HG02642 (cell line): ENCODE results near the gene FADS6.

ENCODE experiments used
- ATAC-seq: cut with Tn5 transposase; IDR thresholded peaks from one replicate; pipeline ENCODE4 v1.9.1; 2021; ENCODE audit warnings: mild to moderate bottlenecking; ENCODE audit not compliant: unreplicated experiment, poor library complexity

Gene FADS6

DNA sequence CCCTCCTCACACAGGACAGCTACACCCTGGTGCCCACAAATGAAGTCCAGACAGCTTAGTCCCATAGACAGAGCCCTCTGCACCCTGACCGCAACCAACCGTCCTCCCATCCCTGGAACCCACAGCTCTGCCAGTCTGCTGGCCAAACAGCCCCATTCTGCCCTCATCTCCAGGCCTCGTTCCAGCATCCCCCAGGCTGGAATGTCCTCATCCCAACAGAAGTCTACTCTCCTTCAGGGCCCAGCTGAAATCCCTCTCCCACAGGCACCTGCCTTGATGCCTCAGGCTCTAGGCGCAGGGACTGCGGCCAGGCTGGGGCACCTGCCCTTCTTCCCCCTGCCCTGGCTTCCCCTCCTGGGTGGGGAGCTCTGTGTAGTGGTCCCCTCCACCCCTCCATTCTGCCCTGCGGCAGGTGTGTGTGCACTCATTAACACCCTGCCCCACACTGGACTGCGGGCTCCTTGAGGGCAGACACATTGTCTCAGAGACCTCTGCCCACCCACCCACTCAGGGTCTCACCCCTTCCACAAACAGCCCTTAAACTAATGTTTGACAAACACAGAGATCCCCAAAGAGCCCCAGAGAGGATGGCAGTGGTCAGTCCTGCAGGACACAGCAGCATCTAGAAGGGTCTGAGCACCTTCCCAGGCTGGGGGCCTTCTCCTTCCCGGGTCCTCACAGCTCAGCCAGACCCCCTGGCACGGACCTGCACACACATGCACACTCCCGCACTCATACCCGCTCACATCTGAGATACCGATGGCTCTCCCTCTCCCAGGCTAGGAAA is 34.6 kb downstream of the FADS6 start:
- ATAC-seq, result no peak

DNA sequence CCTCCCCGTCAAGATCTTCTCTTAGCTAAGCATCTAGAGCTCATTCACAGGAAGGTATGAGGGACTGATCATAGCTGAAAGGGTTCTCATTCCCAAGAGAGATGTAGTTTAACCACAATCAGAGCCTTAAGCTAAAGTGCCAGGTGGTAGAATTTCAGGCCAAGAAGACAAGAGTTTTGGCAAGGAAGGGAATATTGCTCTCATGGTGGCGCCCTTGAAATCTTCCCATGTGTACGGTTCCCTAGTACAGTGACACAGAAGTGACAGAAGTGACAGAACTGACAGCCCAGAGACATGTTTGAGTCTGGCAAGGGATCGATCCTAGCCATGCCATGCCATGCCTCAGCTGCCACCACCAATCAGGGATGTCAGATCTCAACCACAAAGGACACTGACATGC is 36.2 kb downstream of the FADS6 start:
- ATAC-seq, result no peak

DNA sequence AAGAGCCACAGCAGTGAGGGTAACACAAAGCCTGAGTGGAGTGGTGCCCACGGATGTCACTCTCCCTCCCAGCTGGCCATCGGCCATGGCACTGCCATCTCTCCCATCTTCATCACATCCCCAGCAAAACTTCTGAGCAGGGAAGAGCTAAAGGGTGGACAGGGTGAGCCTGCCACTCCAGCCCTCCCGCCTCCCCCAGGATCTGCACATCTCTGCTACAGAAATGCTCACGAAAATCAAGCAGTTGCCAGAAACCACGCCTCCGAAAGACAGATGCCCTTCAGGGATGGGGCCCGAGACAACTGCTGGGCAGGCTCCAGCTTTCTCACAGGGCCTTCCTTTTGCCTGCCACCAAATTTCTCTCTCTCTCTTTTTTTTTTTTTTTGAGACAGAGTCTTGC is 37.3 kb downstream of the FADS6 start:
- no peak for ATAC-seq

DNA sequence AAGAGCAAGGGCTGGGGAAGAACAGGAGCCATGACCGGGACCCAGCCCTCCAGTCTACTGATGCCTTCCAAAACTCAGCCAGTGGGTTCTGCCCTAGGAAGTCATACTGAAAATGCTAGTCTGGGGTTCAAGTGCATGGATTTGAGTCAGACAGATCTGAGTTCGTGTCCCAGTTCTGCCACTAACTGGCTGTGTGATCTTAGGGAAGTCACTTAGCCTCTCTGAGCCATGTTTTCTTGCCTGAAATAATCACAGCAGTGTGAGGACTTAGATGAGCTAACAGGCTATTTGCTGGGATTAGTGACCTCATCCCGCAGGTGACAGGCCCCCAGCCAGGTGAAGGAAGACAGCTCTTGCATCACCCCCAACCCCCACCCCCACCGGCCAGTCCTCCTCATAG is 38.1 kb downstream of the FADS6 start:
- no peak for ATAC-seq

DNA sequence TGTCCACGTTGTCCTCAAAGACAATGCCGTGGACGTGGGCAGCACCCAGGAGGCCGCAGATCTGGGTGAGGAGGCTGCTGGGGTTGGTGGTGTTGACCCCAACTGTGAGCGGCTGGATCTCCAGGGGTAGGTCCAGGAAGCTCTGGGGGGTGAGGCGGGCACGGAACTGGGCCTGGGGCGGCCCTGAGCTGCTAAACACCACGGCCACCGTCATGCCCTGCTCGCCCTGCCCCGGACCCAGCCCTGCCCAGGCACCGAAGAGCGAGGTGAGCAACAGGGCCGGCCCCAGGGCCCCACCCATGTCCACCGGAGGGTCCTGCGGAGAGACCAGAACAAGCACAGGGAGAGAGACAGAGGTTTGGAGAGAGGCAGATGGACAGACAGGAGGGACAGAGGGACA is 38.6 kb downstream of the FADS6 start:
- no peak for ATAC-seq

DNA sequence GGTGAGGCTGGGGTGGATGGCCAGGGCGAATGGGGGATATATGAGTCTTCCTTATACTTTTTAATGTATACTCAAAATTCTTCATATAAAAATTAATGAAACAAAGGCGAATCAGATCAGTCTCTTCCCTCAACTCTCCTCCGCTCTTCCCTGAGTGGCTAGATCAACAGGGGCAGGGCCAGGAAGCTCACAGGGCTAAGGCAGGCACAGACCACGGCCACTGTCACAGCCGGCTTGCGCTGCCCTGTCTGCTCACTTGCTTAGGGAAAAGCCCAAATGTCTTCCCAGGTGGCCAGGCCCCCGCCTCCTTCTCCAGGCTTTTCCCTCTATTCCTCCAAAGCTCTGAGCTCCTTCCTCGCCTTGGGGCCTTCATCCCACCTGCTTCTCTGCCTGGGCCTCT is 39.8 kb downstream of the FADS6 start:
- ATAC-seq, result no peak

DNA sequence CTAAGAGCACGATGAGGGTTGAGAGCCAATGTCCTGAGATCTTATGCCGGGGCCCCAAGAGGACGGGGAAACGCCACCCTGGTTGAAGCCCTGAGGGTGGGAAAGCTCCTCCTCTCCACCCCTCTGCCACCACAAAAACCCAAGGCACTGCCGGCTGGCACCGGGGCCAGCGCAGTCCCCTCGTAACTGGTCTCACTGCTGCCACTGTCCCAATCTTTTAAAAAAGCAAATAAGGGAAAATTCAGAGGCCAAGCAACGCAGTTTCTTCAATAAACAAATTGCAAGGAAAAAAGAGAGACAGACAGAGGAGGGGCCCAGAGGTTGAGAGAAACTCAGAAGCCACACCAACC is 40.4 kb downstream of the FADS6 start:
- no peak for ATAC-seq

DNA sequence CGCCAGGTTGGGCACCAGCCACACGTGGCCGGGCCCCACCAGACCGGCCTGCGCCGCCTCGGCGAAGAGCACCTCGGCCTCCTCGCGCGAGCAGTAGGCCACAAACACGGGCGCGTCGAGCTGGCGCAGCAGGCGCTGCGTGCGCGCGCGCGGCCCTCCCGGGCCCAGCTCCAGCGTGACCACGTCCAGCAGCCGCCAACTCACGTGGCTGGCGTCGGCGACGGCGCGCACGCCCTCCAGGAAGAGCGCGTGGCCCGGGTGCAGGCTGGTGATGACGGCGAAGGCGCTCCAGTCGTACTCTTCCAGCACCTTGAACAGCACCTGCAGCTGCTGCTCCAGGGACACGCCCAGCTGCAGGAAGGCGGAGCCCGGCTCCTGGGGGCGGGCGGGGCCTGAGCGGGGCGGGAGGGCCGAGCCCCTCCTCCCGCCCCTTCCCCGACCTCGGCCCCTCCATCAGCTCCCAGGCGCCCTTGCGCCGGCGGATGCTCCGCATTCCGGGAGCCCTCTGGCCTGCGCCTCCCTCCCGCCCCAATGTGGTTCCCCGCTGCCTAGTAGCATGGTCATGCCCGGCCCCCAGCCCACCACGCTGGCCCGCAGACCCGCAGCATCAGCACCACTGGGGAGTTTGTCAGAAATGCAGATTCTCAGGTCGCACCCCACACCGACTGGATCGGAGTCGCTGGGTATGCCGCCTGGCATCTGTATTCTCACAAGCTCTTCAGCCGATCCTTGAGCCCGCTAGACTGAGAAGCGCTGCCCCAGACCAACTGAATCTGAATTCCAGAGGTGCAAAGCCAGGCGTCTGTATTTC is 41.0 kb downstream of the FADS6 start:
- ATAC-seq, result no peak

DNA sequence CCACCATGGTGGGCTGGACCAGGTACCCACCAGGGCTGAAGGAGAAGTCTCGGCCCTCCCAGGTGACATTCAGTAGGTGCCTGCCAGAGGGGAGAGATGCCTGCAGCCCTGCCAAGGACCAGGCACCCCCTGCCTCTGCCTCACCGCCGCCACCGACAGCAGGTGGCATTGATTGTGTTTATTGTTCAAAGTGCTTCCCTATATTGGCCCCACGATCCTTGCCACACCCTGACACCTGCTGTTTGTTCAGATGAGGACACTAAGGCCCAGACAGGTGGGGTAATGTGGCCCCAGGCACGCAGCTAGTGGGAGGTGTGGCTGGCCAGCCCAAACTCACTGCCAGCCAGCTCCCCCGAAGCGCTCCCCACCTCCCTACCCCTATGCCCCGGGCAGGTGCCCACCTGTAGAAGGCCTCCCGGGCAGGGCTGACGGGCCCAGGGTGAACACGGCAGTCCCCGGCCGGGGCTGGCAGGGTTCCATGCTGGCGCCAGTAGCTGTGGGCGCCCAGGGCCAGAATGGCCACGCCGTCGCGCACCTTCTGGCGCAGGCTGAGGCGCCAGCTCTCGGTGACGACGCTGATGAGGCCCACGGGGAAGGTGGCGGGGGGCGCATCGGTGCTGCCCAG is 41.7 kb downstream of the FADS6 start:
- ATAC-seq, result no peak

DNA sequence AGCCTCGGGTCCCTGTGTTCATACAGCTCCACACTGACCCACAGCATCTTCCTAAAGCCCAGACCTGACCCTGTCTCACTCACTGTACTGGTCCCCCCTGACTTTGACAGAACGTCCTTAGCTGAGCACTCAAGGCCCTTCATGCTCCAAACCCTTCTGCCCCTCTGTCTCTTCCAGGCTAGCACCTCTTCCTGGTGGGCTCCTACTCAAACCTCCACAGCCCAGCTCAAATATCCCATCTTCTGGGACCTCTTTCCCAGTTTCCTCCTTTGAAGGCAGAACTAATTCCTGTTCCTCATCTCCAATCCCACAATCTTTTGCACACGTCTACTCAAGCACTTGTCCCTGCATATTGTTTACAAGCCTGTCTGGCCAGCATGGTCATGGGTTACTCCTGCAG is 42.5 kb downstream of the FADS6 start:
- ATAC-seq, result no peak

DNA sequence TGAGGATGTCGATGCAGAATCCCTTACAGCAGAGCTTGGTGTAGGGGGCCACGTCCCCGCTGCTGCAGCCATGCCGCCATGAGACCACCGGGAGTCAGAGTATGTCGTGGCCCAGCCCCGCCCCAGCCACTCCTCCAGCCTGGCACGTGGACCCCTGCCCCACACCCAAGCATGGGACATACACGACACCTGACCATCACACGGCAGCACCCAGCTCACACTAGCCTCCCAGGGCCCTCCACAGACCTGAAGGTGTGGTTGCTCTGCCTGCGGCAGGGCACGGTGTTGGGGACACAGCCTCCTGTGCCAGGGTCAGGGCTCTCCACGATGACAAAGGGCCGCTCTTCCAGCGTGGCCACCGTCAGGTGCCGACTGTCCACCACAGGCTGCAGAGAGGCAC is 43.1 kb downstream of the FADS6 start:
- ATAC-seq, result no peak

DNA sequence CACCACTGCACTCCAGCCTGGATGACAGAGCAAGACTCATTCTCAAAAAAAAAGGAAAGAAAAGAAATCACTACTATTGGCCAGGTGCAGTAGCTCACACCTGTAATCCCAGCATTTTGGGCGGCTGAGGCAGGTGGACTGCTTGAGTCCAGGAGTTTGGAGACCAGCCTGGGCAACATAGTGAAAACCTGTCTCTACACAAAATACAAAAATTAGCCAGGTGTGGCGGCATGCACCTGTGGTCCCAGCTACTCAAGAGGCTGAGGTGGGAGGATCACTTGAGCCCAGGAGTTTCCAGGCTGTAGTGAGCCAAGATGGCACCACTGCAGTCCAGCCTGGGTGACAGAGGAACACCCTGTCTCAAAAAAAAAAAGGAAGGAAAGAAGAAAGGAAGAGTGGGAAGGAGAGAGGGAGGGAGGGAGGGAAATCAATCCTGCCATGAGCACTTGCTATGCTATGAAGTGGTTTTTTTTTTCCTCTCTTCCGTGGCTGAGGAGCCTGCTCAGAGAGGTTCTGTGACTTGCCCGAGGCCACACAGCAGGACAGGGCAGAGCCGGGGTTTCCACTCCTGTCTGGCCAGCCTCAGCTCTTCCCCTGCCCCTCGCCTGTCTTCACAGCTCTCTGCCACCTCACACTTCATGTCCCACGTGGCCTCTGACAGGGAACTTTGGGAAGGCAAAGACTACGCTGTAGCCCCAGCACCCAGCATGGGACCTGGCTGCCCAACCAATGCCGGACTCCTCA is 44.6 kb downstream of the FADS6 start:
- ATAC-seq, result no peak

DNA sequence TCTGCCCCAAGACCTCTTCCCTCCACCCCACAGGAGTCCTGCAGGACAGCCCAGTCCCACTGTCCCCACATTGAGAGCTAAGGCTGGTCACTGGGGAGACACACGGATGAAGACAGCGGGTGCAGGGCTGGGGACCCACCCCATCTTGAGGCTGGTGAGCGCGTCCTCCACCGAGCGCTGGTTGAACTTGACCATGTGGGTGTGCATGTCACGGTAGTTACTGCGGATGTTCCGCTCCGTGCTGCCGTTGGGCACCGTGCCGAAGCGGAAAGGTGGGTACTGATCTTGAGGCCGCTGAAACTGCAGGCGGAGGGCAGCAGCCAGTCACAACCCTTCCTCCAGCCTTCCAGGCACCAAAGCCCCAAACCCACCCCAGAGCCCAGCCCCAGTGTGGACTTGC is 46.8 kb downstream of the FADS6 start:
- no peak for ATAC-seq

DNA sequence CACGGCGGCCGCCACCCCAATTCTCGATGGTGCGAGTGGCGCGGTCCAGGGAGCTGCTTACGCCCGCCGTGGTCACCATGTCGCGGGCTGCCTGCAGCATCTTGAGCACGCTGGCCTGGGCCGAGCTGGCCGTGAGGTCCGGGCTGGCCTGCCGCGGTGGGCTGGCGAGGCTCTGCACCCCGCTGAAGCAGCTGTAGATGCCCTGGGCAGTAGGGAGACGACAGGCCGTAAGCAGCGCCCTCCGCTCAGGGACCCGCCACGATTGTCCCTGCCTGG is 50.1 kb downstream of the FADS6 start:
- ATAC-seq, result no peak

DNA sequence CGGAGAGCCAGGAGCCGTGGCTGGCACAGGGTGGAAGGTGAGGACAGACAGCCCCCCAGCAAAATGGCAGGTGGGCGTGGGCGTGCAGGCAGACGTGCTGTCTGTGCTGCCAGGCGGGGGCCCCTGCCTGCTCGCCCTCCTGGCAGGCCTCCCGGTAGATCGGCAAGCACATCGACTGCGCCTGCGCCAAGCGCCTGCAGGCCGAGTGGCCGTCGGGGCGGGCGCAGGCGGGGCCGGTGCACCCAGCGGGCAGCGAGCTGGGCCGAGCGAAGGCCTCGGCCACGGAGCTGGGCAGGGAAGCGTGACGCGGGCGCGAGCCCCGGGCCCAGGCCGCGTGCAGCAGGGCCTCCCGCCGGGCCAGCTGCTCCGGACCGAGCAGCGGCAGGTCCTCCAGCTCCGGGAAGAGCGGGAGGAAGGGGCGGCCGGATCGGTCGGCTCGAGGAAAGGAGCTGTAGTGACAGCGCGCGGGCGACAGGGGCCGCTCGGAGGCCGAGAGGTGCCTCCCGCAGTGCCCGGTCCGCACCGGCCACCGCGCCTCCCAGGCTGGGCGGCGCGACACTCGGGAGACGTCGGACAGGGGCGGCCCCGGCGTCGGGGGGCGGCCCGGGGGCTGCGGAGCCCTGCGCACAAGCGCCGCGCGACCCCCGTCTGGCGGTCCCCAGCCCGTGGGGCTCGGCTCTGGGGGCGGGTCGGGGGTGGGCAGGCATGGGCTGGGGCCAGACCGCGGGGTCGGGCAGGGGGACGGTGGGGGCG is 50.7 kb downstream of the FADS6 start:
- no peak for ATAC-seq

DNA sequence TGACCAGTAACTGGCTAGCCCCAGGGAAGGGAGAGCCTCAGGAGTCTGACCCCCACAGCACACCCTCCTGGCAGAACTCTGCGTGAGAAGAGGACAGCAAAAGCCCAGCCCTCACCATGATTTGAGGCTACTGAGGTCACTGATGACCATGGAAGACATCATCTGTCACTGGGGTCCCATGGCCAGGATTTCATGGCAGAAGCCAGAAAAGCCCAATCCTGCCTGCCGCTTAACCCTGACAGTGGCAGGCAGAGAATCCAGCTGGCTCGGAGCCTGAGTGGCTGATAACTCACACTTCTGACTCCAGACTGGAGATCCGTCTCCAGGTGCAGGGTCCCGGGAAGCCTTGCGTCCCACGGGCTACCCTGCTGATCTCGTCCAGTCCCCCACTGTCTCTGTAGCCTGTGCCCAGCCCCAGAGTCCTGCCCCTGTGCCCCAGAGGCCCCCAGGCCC is 51.3 kb downstream of the FADS6 start:
- no peak for ATAC-seq

DNA sequence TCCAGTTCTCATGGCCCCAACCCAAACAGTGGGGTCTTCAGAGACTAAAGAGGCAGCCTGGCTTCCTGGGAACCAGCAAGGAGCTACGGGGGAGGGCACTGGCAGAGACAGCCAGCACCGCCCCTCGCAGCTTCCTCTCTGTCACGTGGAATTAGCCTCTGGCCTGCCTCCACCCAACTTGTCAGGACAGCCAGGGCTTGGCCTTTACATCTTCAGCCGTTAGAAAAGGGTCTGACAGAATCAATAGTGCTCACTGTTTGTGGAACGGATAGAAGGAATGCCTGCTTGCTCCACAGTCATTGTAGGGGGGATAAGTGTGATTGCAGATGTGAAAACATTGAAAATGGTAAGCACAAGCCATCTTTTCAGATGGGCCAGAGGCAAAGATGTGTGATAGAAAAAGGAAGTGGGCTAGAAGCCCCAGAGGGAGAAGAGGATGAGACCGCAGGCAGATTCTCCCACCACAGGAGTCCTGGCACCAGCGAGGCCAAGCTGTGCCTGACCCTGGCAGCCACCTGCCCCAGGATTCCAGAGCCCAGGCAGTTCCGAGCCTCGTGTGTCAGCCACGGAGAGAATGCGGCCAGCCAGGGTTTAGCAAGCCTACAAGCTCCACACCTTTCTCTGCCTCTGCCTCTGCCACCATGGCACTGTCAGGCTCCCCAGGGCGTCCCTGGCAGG is 52.3 kb downstream of the FADS6 start:
- ATAC-seq, result no peak

DNA sequence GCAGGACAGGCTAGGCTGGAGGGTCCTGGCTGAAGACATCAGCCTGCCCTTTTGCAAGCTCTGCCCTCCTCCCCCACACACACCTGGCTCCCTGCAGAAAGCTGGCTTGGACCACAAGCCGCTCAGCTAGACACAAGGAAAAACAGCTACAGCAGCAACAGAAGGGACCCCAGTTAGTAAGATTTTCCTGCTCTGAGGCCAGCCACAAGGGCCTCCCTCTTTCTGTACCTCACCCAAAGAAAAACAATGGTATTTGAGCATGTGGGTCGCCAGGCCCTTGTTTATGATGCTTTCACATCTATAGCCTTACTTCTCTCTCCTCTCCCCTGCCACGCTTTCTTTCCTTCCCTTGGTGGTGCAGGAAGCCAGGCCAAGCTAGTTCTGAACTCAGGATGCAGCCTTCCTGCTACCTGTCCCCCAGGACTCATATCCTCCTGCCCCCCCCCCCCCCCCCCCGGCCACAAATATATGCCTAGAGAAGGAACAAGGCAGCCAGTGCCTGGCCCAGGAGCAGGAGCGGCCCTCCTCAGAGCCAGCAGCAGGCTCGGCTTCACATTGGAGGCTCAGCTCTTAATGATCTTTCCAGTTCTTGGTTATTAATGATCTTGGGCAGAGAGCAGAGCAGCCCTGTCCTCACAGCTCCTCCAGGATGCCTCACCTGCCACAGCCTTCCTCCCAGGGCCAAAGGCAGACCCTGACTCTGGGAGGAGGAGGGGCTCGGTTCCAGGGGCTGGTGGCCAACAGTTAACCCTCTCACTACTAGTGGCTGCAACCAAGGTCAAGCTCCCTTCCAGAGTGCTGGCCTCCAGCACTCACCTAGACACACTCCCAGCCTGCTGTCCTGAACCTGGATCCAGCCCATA is 53.2 kb downstream of the FADS6 start:
- no peak for ATAC-seq

DNA sequence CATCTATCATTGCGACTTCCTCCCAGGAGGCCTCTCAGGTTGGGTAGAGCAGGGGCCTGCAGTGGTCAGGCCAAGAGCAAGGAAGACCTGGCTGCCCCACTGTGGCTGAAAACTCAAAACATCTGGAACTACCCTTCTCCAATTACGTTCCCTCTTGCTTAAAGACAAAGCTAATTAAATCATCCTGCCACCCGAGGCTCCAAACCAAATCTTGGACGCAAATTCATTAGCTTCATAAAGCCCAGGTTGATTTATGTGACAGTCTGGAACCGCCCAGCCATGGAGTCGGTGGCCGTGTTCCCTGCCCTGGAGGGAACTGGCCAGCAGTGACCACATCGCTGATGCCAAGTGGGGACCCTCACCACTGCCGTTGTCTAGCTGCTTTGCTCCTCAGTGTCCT is 55.2 kb downstream of the FADS6 start:
- ATAC-seq, result no peak
